Osteoblast (primary cell): ENCODE results near the gene PPM1L. TPM values are rescaled to one million over a fixed set of nuclear protein-coding genes. Genes with fewer than 3 reads are reported as not detected.
A peak's percentile ranks its signal among the peaks of the same experiment; 100 is the strongest.

Experiments
- DNase-seq: peaks from one replicate; pipeline ENCODE4 v3.0.0; 2011; ENCODE audit warnings: low spot score, mixed read lengths; ENCODE audit not compliant: insufficient read length; ENCODE audit errors: missing footprints
- H2AFZ ChIP-seq: 2 replicates; pipeline ENCODE4 v1.6.0; 2011; ENCODE audit warnings: mild to moderate bottlenecking, low read length
- H3K27ac ChIP-seq: 2 replicates; pipeline ENCODE4 v1.5.1; 2011; ENCODE audit warnings: mild to moderate bottlenecking, low read depth, low read length, moderate library complexity
- H3K27me3 ChIP-seq: 2 replicates; pipeline ENCODE4 v1.6.0; 2012; ENCODE audit warnings: mild to moderate bottlenecking, control low read depth, inconsistent platforms, low read length, moderate library complexity; ENCODE audit not compliant: insufficient read depth
- H3K36me3 ChIP-seq: 2 replicates; pipeline ENCODE4 v1.5.1; 2011; ENCODE audit warnings: mild to moderate bottlenecking, low read length, control low read depth, moderate library complexity; ENCODE audit not compliant: insufficient read depth
- H3K4me1 ChIP-seq: 2 replicates; pipeline ENCODE4 v1.5.1; 2011; ENCODE audit warnings: mild to moderate bottlenecking, low read length, control low read depth, moderate library complexity; ENCODE audit not compliant: insufficient read depth
- H3K4me2 ChIP-seq: 2 replicates; pipeline ENCODE4 v1.6.0; 2011; ENCODE audit warnings: mild to moderate bottlenecking, low read length; ENCODE audit not compliant: insufficient read depth
- H3K4me3 ChIP-seq: fragments of 200-600 bp; sonication (generic); 3 replicates; pipeline ENCODE4 v1.5.1; 2012; ENCODE audit warnings: mild to moderate bottlenecking, low read length, inconsistent platforms; ENCODE audit not compliant: insufficient read depth
- H3K79me2 ChIP-seq: 2 replicates; pipeline ENCODE4 v1.6.0; 2012; ENCODE audit warnings: mild to moderate bottlenecking, low read length, control low read depth, inconsistent platforms; ENCODE audit not compliant: insufficient read depth
- H3K9me3 ChIP-seq: 2 replicates; pipeline ENCODE4 v1.5.1; 2011; ENCODE audit warnings: low read depth, low read length, control low read depth
- H4K20me1 ChIP-seq: 2 replicates; pipeline ENCODE4 v1.6.0; 2012; ENCODE audit warnings: mild to moderate bottlenecking, low read length, control low read depth; ENCODE audit not compliant: insufficient read depth
- total RNA-seq: library from RNA; depleted of rRNA; stranded (reverse); fragments of >200 nt; gene quantifications from 2 replicates; pipeline ENCODE4 v1.2.3, GENCODE V29; 2012
- TF ChIP-seq, protein P1 (sequence below): IDR thresholded peaks from 2 replicates; pipeline ENCODE4 v1.5.1; 2011; ENCODE audit warnings: mild to moderate bottlenecking, low read depth, low read length, moderate library complexity; ENCODE audit errors: extremely low read depth

Gene PPM1L
- total RNA-seq, 1 donor: 4.3 TPM

DNA sequence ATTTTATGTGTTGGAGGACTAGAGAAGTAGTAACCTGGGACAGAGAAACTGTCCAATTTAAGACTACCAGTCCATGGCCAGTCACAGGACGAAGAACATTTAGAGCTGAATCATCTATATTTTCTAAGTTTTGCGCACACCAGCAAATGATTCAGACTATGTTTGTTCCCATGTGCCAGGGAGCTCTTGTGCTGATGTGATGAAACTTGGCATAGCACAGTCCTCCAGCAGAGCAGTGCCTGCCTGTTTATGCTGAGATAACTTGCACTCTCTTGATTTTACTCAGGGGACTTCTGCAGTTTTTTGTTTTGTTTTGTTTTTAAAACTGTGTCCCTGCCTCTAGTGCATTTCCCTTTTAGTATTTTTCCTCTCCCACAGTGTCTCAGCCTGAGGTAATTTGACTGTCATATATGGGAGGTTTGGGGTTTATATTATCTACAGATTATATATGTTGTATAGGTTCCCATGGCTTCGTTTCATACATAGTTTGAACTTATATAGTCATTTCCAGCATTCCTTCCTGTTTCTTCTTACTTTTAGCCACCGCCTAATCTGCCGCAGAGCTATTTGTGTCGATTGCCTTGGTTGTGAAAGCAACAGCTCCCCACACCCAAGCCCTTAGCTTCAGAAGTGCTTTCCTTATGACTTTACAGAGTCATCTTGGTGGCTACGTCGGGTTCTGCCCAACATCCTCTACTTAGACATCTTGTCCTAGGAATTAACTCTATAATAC is 45.5 kb downstream of the PPM1L start:
- Histone ChIP-seq H3K4me2 (peak overlapping the region; percentile 53), H4K20me1 (no peaks in the 10 kb centered on the region), H3K4me1 (peaks cover 6% of the 10 kb centered on the region), H3K79me2 (no peaks in the 10 kb centered on the region), H3K36me3 (no peaks in the 10 kb centered on the region), H3K27ac (no peak overlapping the region), H3K9me3 (no peaks in the 10 kb centered on the region), H3K4me3 (no peak overlapping the region), H3K27me3 (no peaks in the 10 kb centered on the region), H2AFZ (no peak overlapping the region)
- DNase-seq: peak; percentile 31
- TF ChIP-seq, protein P1, sequence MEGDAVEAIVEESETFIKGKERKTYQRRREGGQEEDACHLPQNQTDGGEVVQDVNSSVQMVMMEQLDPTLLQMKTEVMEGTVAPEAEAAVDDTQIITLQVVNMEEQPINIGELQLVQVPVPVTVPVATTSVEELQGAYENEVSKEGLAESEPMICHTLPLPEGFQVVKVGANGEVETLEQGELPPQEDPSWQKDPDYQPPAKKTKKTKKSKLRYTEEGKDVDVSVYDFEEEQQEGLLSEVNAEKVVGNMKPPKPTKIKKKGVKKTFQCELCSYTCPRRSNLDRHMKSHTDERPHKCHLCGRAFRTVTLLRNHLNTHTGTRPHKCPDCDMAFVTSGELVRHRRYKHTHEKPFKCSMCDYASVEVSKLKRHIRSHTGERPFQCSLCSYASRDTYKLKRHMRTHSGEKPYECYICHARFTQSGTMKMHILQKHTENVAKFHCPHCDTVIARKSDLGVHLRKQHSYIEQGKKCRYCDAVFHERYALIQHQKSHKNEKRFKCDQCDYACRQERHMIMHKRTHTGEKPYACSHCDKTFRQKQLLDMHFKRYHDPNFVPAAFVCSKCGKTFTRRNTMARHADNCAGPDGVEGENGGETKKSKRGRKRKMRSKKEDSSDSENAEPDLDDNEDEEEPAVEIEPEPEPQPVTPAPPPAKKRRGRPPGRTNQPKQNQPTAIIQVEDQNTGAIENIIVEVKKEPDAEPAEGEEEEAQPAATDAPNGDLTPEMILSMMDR: no peak

DNA sequence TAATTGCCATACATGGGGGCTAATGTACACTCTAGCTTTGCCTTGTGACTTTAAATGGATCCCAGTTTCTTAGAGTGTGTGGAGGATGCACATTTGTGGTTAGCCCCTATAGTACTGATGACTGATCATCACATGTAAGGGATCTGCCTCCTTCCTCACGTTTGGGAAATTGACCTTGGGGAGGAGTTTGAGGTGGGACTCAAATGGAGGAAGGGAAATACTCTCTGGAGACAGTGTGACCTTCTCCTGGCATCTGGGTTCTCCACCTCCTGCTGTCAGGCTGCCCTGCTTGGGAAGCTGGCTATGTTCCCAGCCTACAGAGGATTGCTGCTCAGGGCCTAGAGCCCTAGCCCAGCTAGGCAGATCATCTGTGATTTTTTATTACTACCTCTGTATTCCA is 48.7 kb downstream of the PPM1L start:
- no peak overlapping the region for H3K4me2 ChIP-seq
- no peak for DNase-seq
- H3K4me3 ChIP-seq: no peak overlapping the region
- no peak overlapping the region for H2AFZ ChIP-seq
- H3K27ac ChIP-seq: no peak overlapping the region
- H4K20me1 ChIP-seq: no peaks in the 10 kb centered on the region
- H3K79me2 ChIP-seq: no peaks in the 10 kb centered on the region
- H3K9me3 ChIP-seq: no peaks in the 10 kb centered on the region
- TF ChIP-seq, protein P1: no peak
- H3K36me3 ChIP-seq: no peaks in the 10 kb centered on the region
- peaks cover 6% of the 10 kb centered on the region for H3K4me1 ChIP-seq
- no peaks in the 10 kb centered on the region for H3K27me3 ChIP-seq

DNA sequence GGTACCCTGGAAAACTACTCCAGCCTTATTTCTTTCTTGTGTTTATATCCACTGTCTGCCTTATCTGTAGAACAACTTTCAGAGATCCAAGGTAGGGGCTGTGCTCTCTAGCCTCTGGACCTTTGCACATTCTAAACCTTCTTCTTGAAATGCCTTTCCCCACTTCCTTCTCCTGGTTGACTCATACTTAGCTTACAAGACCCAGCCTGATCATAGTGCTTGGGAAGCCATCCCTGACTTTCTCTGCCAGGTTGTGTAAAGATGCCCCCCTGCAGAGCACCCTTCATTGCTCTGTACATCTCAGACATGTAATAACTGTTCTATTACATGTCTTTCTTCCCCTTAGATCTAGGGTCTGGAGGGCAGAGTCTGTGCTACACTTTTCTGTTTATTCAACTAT is 50.1 kb downstream of the PPM1L start:
- Histone ChIP-seq H2AFZ (no peak overlapping the region), H3K4me1 (peaks cover 10% of the 10 kb centered on the region), H3K27ac (no peak overlapping the region), H3K36me3 (no peaks in the 10 kb centered on the region), H3K9me3 (no peaks in the 10 kb centered on the region), H3K27me3 (no peaks in the 10 kb centered on the region), H3K4me3 (no peak overlapping the region), H4K20me1 (no peaks in the 10 kb centered on the region), H3K4me2 (no peak overlapping the region), H3K79me2 (no peaks in the 10 kb centered on the region)
- TF ChIP-seq, protein P1: no peak
- DNase-seq: no peak

DNA sequence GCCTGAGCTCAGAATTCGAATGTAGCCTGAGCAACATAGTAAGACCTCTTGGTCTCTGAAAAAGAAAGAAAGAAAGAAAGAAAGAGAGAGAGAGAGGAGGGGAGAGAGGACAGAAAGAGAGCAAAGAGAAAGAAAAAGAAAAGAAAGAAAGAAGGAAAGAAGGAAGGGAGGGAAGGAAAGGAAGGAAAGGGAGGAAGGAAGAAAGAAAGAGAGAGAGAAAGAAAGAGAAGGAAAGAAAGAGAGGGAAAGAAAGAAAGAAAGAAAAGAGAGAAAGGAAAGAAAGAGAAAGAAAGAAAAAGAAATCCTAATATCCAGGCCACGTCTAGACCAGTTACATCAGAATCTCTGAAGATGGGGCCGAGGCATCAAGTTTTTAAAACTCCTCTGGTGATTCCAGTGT is 50.7 kb downstream of the PPM1L start:
- Histone ChIP-seq H3K36me3 (no peaks in the 10 kb centered on the region), H3K79me2 (no peaks in the 10 kb centered on the region), H3K4me2 (no peak overlapping the region), H3K27me3 (no peaks in the 10 kb centered on the region), H3K27ac (no peak overlapping the region), H3K4me3 (no peak overlapping the region), H2AFZ (no peak overlapping the region), H3K4me1 (peaks cover 12% of the 10 kb centered on the region), H4K20me1 (no peaks in the 10 kb centered on the region), H3K9me3 (no peaks in the 10 kb centered on the region)
- TF ChIP-seq, protein P1: no peak
- no peak for DNase-seq
